ENCODE data around the gene EFS. TPM values are rescaled to one million over a fixed set of nuclear protein-coding genes. Genes with fewer than 3 reads are reported as not detected.

Gene EFS
- total and polyA plus RNA-seq, 10 of the 15 experiments (the other 5 are each of a cell fraction or from before 2014, with no cell fraction given), result 0.08 TPM; not detected in 9

DNA sequence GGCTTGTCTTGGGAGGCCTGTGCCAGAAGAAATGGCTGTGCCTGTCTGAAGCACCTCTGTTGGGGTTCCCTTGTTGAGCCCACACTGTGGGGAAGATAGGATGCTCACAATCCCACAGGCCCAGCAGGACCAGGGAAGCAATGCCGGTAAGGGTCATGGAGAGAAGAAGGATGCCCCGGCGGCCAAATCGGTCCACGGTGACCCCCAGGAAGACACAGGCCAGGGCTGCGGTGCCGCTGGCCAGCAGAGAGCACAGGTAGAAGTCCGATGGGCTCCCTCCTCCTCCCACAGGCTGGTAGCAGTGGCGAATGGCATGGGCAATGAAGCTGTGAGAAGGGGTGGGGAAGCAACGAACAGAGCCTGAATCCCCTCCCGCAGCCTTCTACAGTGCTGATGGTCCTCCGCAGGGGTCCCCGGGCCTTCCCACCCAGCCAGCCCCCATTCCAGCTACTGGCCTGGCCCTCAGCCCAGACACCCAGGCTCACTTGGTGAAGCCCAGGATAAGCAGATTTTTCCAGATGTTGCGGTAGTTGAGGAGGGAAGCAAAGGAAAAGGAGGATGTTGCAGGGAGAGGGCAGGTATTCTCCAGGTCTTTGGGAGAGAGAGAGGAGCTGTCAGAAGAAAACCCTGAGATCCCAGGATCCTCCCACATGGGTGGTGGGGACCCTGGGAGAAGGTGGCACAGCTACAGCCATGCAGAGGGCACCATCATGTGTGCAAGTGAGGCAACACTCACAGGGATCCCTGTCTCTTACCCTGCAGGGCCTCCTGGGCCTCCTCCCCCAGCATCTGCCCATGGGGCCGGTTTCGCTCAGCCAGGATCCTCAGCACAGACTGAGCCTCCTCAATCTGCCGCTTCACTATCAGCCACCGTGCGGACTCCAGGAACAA is 17.3 kb downstream of the EFS start:
- no peaks in the 10 kb centered on the region for H3K36me3 ChIP-seq (ENCODE audit: control insufficient read depth in 2 of 2, insufficient read depth in 2 of 2, low read length in 1 of 2)
- H2AFZ ChIP-seq (ENCODE audit: control insufficient read depth, low read depth, low read length), result no peak overlapping the region
- intact Hi-C loops (cut with micrococcal nuclease; ENCODE audit: unreplicated experiment), result no loop called here
- ChIA-PET SMC1A (ENCODE audit: uncharacterized antibody, unreplicated experiment) (no interaction called here), RAD21 (ENCODE audit: unreplicated experiment) (no interaction called here), CTCF (no interaction called here), POLR2A (no interaction called here)
- H3K4me2 ChIP-seq (ENCODE audit: control insufficient read depth, insufficient read depth), result no peak overlapping the region
- no peak overlapping the region for H3K27ac ChIP-seq (ENCODE audit: control insufficient read depth, insufficient read depth)
- no peaks in the 10 kb centered on the region for H3K79me2 ChIP-seq (ENCODE audit: control insufficient read depth, insufficient read depth, low read length)
- peaks cover 4 to 9% of the 10 kb centered on the region in 2 experiments for H3K27me3 ChIP-seq (replicated peaks in 1 of 2; ENCODE audit: control insufficient read depth in 2 of 2, insufficient read depth in 2 of 2, low read length in 1 of 2)
- no peaks in the 10 kb centered on the region for H4K20me1 ChIP-seq (ENCODE audit: control insufficient read depth, insufficient read depth)
- H3K9me3 ChIP-seq (replicated peaks; ENCODE audit: control insufficient read depth, insufficient read depth, low read length), result no peaks in the 10 kb centered on the region
- in situ Hi-C loops (cut with MboI), result no loop called here
- ATAC-seq (no peak), FAIRE-seq (no peak), DNase-seq (ENCODE audit: low read depth, low spot score) (no peak)
- H3K9ac ChIP-seq (ENCODE audit: control insufficient read depth, insufficient read depth, low read length), result no peak overlapping the region
- H3K4me1 ChIP-seq (ENCODE audit: control insufficient read depth, insufficient read depth, low read length), result no peaks in the 10 kb centered on the region
- BruUV-seq (replicated peaks), result no TSS peak
- WGBS (ENCODE audit: insufficient coverage, insufficient replicate concordance, low lambda C conversion rate, missing lambda C conversion rate), result 74% methylated on average over 19 of the region's 19 CpGs
- no peak overlapping the region for H3K4me3 ChIP-seq
- TF ChIP-seq, protein P1, sequence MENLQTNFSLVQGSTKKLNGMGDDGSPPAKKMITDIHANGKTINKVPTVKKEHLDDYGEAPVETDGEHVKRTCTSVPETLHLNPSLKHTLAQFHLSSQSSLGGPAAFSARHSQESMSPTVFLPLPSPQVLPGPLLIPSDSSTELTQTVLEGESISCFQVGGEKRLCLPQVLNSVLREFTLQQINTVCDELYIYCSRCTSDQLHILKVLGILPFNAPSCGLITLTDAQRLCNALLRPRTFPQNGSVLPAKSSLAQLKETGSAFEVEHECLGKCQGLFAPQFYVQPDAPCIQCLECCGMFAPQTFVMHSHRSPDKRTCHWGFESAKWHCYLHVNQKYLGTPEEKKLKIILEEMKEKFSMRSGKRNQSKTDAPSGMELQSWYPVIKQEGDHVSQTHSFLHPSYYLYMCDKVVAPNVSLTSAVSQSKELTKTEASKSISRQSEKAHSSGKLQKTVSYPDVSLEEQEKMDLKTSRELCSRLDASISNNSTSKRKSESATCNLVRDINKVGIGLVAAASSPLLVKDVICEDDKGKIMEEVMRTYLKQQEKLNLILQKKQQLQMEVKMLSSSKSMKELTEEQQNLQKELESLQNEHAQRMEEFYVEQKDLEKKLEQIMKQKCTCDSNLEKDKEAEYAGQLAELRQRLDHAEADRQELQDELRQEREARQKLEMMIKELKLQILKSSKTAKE (IDR thresholded peaks at IDR 0.05; ENCODE audit: low read depth, poor library complexity, severe bottlenecking), result no peak
- TF ChIP-seq CBFB (IDR thresholded peaks at IDR 0.05; ENCODE audit: low read depth) (no peak), ZNF622 (IDR thresholded peaks at IDR 0.05) (no peak), SUZ12 (IDR thresholded peaks at IDR 0.05; ENCODE audit: unreplicated experiment) (no peak), EZH2 (IDR thresholded peaks at IDR 0.05; ENCODE audit: borderline replicate concordance, control insufficient read depth, low read depth, low read length) (no peak), TCF7 (IDR thresholded peaks at IDR 0.05; ENCODE audit: borderline replicate concordance) (no peak), POLR2AphosphoS2 (IDR thresholded peaks at IDR 0.05; ENCODE audit: low read depth, low read length) (no peak), NFXL1 (IDR thresholded peaks at IDR 0.05; ENCODE audit: borderline replicate concordance) (no peak), YY1 (IDR thresholded peaks at IDR 0.05; ENCODE audit: low read depth, low read length) (no peak)
- TF ChIP-seq, protein P2, sequence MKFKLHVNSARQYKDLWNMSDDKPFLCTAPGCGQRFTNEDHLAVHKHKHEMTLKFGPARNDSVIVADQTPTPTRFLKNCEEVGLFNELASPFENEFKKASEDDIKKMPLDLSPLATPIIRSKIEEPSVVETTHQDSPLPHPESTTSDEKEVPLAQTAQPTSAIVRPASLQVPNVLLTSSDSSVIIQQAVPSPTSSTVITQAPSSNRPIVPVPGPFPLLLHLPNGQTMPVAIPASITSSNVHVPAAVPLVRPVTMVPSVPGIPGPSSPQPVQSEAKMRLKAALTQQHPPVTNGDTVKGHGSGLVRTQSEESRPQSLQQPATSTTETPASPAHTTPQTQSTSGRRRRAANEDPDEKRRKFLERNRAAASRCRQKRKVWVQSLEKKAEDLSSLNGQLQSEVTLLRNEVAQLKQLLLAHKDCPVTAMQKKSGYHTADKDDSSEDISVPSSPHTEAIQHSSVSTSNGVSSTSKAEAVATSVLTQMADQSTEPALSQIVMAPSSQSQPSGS (IDR thresholded peaks at IDR 0.05; ENCODE audit: low read length), result no peak
- TF ChIP-seq, protein P3, sequence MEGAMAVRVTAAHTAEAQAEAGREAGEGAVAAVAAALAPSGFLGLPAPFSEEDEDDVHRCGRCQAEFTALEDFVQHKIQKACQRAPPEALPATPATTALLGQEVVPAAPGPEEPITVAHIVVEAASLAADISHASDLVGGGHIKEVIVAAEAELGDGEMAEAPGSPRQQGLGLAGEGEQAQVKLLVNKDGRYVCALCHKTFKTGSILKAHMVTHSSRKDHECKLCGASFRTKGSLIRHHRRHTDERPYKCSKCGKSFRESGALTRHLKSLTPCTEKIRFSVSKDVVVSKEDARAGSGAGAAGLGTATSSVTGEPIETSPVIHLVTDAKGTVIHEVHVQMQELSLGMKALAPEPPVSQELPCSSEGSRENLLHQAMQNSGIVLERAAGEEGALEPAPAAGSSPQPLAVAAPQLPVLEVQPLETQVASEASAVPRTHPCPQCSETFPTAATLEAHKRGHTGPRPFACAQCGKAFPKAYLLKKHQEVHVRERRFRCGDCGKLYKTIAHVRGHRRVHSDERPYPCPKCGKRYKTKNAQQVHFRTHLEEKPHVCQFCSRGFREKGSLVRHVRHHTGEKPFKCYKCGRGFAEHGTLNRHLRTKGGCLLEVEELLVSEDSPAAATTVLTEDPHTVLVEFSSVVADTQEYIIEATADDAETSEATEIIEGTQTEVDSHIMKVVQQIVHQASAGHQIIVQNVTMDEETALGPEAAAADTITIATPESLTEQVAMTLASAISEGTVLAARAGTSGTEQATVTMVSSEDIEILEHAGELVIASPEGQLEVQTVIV (IDR thresholded peaks at IDR 0.05; ENCODE audit: borderline replicate concordance, partially characterized antibody), result no peak
- TF ChIP-seq, protein P4, sequence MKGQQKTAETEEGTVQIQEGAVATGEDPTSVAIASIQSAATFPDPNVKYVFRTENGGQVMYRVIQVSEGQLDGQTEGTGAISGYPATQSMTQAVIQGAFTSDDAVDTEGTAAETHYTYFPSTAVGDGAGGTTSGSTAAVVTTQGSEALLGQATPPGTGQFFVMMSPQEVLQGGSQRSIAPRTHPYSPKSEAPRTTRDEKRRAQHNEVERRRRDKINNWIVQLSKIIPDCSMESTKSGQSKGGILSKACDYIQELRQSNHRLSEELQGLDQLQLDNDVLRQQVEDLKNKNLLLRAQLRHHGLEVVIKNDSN (IDR thresholded peaks at IDR 0.05; ENCODE audit: borderline replicate concordance, extremely low read length, insufficient read depth, low read depth, low read length), result no peak
